ENCODE measurements around the gene DPM1. TPM values are rescaled to one million over a fixed set of nuclear protein-coding genes. Genes with fewer than 3 reads are reported as not detected.
A peak's percentile ranks its signal among the peaks of the same experiment; 100 is the strongest.

DPM1 gene
- 109 and 126 TPM in 2 replicates for total RNA-seq (2014; rRNA removed; shearing (Covaris generic))
- 73.2 and 76.4 TPM in 2 replicates for polyA plus RNA-seq (2015; cell fraction: cytosol; rRNA removed)
- polyA plus RNA-seq (2015; cell fraction: nucleus; rRNA removed), result 62.8 and 78.5 TPM in 2 replicates

DNA sequence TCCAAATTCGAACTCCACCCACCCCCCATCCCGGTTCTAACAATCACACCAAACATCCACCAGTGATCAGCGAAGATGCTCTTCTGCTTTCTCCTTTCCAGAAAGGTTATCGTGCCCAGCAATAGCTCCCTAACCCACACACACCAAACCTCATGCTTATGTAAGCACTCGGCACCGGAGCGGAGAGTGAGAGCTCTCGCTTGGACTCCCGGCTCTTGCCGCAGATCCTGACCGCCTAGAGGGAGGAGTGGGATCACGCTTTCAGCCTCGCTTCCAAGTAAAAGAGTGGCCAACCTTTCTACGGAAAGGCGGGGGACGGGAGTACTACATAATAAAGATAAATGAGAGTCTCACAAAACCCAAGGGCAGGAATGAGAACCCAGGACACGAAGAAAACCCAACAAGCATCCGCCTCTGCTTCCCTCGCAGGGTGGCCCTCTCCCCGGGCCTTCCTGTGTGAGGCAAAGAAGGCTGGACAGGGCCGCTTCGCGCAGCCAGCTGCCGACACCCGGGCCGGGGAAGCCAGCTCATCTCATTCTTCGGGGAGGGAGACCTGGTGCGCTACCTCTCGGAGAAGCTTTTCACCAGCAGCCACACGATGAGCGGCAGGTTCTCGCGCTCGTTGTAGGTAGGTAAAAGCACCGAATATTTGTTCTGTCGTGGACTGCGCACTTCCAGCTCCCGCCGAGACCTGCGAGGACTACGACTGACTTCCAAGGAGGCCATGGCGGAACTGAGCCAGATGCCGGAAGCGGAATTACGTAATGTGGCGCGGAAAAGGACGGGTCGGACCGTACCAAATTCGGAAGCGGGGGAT lies at the start of gene DPM1:
Gene DPM1 (minus strand): TSS at position 735 of the 817 bp plus-strand sequence. CDS start 9 bp downstream, at position 726.
- in situ Hi-C loops (cut with HindIII; ENCODE audit: low pct_unique_long_range_greater_than_20kb, low sequenced_read_pairs), result no loop called here
- peak; percentile 91 for DNase-seq (ENCODE audit: low read depth, low spot score)

- no peak for DNase-seq (ENCODE audit: low read depth, low spot score)
- in situ Hi-C loops (cut with HindIII; ENCODE audit: low pct_unique_long_range_greater_than_20kb, low sequenced_read_pairs), result no loop called here
Observed at GRCh38 chr20:51005214-51005613, 46.9 kb upstream of the DPM1 start.

GRCh38 chr20:51004781-51005180 lies 46.4 kb upstream of the DPM1 start:
- no peak for DNase-seq (ENCODE audit: low read depth, low spot score)
- in situ Hi-C loops (cut with HindIII; ENCODE audit: low pct_unique_long_range_greater_than_20kb, low sequenced_read_pairs), result no loop called here

DNA sequence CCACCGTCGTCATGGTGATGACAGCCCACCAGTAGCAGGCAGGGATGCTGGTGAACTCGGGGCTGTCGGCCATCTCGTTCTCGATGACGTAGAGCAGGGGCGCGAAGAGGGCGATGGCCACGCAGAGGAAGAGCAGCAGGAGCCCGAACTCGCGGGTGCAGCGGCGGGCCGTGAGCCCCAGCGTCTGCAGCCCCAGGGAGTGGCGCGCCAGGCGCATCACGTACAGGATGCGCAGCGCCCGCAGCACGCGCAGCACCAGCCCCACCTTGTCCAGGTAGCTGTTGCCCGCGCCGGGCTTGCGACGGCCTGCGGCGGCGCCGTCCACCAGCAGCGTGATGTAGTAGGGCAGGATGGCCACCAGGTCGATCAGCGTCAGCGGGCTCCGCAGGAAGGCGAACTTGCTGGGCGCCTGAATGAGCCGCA lies 46.0 kb upstream of the DPM1 start:
- in situ Hi-C loops (cut with HindIII; ENCODE audit: low pct_unique_long_range_greater_than_20kb, low sequenced_read_pairs), result no loop called here
- DNase-seq (ENCODE audit: low read depth, low spot score), result no peak

GRCh38 chr20:51003753-51004152 lies 45.4 kb upstream of the DPM1 start:
- in situ Hi-C loops (cut with HindIII; ENCODE audit: low pct_unique_long_range_greater_than_20kb, low sequenced_read_pairs), result no loop called here

DNA sequence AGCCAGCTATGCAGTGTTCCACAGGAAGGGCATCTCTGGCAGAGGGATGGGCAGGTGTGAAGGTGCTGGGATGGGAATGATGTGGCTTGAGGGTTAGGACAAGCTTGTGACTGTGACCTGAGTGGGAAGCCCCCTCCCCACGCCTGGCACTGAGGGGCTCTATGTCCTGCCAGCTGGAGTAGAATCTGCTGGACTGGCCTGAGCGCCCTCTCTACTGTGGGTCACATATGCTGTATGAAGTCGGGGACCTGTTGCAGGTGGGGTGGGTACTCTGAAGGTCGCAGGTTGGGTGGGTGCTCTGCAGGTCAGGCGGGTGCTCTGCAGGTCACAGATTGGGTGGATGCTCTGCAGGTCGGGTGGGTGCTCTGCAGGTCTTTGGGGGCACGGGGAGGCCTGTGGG lies 44.3 kb upstream of the DPM1 start:
- DNase-seq (ENCODE audit: low read depth, low spot score), result no peak
- in situ Hi-C loops (cut with HindIII; ENCODE audit: low pct_unique_long_range_greater_than_20kb, low sequenced_read_pairs), result no loop called here

More at GRCh38 chr20:51003753-51004152, 45.4 kb upstream of the DPM1 start:
- no peak for DNase-seq (ENCODE audit: low read depth, low spot score)

DNA sequence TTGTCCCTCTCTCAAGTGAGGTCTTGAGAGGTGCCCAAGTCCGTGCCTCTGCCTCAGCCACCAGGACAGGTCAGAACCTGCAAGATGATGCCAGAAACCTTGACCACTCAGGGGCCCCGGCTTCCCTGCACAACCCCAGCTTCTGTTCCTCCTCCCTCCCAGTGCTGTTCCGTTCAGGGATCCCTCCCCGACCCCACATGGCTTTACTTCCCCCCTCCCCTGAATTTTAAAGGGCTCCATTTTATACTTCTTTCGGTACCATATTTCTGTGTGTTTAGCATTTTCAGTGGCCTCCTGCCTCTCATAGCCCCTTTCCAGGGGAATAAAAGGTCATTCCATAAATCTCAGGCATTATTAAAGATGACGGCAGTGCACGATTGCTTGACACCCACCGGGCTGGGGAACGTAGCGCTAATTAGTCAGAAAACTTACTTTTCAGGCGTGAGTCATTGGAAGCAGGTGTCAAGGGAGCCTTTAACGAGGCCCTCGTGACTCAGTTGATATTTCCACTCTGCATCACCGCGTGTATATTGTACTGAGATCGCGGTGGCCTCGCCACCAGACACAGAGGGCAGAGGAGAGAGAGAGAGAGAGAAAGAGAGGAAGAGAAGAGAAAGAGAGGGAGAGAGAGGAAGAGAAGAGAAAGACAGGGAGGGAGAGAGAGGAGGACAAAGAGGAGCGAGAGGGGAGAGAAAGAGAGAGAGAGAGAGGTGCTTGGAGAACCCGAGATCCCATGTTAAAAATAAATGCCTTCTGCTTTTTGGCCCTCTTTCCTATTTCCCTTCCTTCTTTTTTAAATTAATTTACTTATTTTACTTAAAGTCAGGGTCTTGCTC lies 43.3 kb upstream of the DPM1 start:
- in situ Hi-C loops (cut with HindIII; ENCODE audit: low pct_unique_long_range_greater_than_20kb, low sequenced_read_pairs), result no loop called here

GRCh38 chr20:50999355-50999754 lies 41.0 kb upstream of the DPM1 start:
- DNase-seq (ENCODE audit: low read depth, low spot score), result no peak
- in situ Hi-C loops (cut with HindIII; ENCODE audit: low pct_unique_long_range_greater_than_20kb, low sequenced_read_pairs), result loop anchor here (25.0 kb wide), 1 partner anchor 313 kb away; no protein-coding TSS in a partner anchor

More for the DNA sequence above, 43.3 kb upstream of the DPM1 start:
- no peak for DNase-seq (ENCODE audit: low read depth, low spot score)

DNA sequence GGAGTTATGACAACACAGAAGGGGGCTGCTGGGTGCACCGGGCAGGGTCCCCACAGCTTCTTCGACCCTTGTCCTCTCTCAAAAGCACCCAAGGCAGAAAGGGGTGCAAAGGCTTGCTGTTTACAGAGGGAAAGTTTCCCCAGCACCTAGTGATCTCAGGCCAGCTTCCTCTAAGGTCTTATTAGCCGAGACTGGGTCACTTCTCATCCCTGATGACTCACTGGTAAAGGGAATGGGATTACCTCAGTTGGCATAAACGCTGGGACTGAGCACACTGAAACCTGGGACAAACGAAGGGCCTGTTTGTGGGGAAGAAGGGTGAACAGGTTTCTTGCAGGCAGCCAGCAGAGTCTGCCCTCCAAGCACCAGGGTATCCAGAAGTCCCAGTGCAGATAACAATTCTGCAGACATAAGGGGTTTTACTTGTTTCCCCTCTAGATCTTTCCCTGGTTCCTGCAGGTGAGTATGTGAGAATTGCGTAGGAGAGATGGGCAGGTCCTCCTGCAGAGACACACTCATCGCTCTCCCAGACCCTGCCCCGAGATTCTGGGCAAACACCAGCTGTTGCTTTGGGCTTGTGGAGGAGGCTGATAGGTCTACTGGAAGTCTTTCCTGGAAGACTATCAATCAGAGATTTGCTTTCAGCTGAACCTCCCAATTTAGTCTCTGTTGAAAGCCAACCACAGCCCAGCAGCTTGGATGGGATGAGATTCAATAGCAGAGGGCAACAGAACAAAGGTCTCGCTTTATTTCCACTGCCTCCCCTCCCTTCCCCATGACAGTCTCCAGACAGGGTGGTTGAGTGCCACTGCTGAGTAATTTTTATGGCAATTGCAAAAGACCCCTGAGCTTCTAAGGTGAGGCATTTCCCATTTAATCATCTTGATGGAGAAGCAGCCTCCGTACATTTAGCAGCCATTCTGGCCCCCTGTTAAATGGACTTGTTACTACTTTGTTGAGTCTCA lies 38.9 kb upstream of the DPM1 start:
- DNase-seq (ENCODE audit: low read depth, low spot score), result peak; percentile 64
- in situ Hi-C loops (cut with HindIII; ENCODE audit: low pct_unique_long_range_greater_than_20kb, low sequenced_read_pairs), result loop anchor here (25.0 kb wide), 1 partner anchor 315 kb away; no protein-coding TSS in a partner anchor

DNA sequence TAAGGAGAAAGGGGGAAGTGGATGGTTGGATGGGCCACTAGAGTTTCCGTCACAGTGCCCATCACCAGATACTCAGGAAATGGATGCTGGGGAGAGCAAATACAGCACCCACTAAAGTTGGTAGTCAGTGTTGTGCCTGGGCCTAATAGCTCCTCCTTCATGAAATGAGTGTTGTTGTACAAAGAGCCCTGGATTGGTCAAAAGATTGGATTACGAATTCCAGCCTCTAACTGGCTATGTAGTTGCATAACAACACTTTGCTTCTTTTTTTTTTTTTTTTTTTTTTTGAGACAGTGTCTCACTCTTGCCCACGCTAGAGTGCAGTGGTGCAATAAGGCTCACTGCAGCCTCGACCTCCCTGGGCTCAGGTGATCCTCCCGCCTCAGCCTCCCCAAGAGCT lies 37.2 kb upstream of the DPM1 start:
- DNase-seq (ENCODE audit: low read depth, low spot score), result no peak
- in situ Hi-C loops (cut with HindIII; ENCODE audit: low pct_unique_long_range_greater_than_20kb, low sequenced_read_pairs), result loop anchor here (25.0 kb wide), 1 partner anchor 317 kb away; no protein-coding TSS in a partner anchor

DNA sequence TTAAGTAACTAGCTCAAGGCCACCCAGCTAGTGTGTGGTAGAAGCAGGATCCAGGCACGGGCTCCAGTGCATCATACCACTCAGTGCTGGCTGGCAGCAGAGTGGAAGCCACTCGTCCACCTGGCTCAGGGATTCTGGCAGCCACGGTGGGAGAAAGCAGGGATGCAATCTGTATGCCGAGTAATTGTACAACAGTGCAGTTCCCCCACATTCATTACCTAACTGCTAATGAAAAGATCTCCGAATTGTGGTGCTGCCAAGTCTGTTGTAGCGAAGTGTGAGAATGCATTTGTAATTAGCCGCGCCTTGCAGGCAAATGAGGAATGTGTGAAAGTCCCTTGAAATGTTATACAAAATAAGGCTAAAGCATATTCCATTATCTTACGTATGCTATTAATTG lies 35.5 kb upstream of the DPM1 start:
- in situ Hi-C loops (cut with HindIII; ENCODE audit: low pct_unique_long_range_greater_than_20kb, low sequenced_read_pairs), result loop anchor here (25.0 kb wide), 1 partner anchor 318 kb away; no protein-coding TSS in a partner anchor
- DNase-seq (ENCODE audit: low read depth, low spot score), result no peak

GRCh38 chr20:50992733-50993457 lies 34.6 kb upstream of the DPM1 start:
- peak; percentile 97 for DNase-seq (ENCODE audit: low read depth, low spot score)
- in situ Hi-C loops (cut with HindIII; ENCODE audit: low pct_unique_long_range_greater_than_20kb, low sequenced_read_pairs), result loop anchor here (25.0 kb wide), 1 partner anchor 319 kb away; no protein-coding TSS in a partner anchor

- in situ Hi-C loops (cut with HindIII; ENCODE audit: low pct_unique_long_range_greater_than_20kb, low sequenced_read_pairs), result loop anchor here (25.0 kb wide), 1 partner anchor 320 kb away; no protein-coding TSS in a partner anchor
- DNase-seq (ENCODE audit: low read depth, low spot score), result no peak
Observed at GRCh38 chr20:50992336-50992732, 34.0 kb upstream of the DPM1 start.

DNA sequence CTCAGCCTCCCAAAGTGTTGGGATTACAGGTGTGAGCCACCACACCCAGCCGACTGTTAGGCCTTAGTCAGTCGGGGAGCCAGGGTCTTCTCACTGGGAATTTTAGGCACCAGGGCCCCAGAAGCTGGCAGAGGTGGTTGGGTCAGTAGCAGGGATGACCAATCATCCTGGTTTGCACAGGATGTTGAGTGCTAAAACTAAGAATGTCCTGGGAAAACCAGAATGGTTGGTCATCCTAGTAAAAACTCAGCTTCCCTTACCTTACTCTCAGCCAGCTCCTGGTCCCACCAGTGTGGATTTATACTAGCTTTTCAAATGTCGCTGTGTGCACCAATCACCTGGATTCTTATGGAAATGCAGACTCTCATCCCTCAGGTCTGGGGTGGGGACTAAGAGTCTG lies 32.7 kb upstream of the DPM1 start:
- DNase-seq (ENCODE audit: low read depth, low spot score), result no peak
- in situ Hi-C loops (cut with HindIII; ENCODE audit: low pct_unique_long_range_greater_than_20kb, low sequenced_read_pairs), result loop anchor here (25.0 kb wide), 1 partner anchor 321 kb away; no protein-coding TSS in a partner anchor

DNA sequence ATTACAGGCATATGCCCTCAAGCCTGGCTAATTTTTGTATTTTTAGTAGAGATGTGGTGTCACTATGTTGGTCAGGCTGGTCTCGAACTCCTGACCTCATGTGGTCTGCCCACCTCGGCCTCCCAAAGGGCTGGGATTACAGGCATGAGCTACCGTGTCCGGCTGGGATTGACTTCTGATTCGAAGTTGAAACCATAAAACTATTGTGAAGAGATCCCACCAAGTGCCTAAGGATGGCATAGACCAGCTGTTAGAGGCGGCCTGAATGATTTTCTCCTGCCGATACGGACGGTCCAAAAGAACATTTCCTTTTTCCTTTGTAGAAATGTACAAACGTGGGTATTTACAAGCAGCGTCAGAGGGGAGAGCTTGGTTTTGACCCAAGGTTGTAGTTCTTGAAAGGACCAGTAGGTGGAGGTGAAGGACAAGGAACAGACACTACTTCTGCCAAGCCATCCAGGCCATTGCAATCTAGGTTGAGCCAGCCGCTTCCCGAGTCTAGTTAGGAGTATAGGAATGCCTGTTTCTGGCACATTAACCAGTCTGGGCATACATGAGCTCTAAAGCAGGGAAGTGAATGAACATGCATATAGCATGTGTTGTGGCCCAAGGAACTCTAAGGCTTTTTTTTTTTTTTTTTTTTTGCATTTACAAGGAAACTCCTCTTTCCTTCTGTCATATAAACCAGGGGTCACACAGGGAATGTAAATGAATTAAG lies 29.3 kb upstream of the DPM1 start:
- DNase-seq (ENCODE audit: low read depth, low spot score), result peak; percentile 94
- in situ Hi-C loops (cut with HindIII; ENCODE audit: low pct_unique_long_range_greater_than_20kb, low sequenced_read_pairs), result loop anchor here (25.0 kb wide), 1 partner anchor 325 kb away; no protein-coding TSS in a partner anchor
